Neuron (in vitro differentiated cells): ENCODE measurements around the gene GGT1.
"Not testable (repeated sequence)": the region's sequence is repeated elsewhere in the genome, so short reads cannot be mapped to it uniquely, and the experiment has no call there.

Experiments used
- H2AFZ ChIP-seq: one replicate; pipeline ENCODE4 v1.6.1; 2013; ENCODE audit warnings: low read depth, mild to moderate bottlenecking, inconsistent platforms, low read length, moderate library complexity
- H3K27me3 ChIP-seq: one replicate; pipeline ENCODE4 v1.6.1; 2013; ENCODE audit warnings: low read length; ENCODE audit not compliant: insufficient read depth
- H3K36me3 ChIP-seq: one replicate; pipeline ENCODE4 v1.6.1; 2013; ENCODE audit warnings: low read length; ENCODE audit not compliant: insufficient read depth
- H3K4me1 ChIP-seq: one replicate; pipeline ENCODE4 v1.6.1; 2013; ENCODE audit warnings: low read length; ENCODE audit not compliant: insufficient read depth
- H3K4me3 ChIP-seq: 2 replicates; pipeline ENCODE4 v1.5.1; 2013; ENCODE audit warnings: mild to moderate bottlenecking, low read length, moderate library complexity
- H3K9me3 ChIP-seq: one replicate; pipeline ENCODE4 v1.6.1; 2013; ENCODE audit warnings: low read length

Gene GGT1

DNA sequence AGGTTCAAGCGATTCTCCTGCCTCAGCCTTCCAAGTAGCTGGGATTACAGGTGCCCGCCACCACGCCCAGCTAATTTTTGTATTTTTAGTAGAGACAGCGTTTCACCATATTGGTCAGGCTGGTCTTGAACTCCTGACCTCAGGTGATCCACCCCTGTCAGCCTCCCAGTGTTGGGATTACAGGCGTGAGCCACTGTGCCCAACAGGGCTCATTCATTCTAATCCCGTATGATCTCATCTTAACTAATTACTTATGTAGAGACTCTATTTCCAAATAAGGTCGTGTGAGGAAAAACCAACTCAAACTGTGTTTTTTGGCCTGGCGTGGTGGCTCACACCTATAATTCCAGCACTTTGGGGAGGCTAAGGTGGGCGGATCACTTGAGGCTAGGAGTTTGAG, 5.9 kb upstream of the GGT1 start:
- H2AFZ ChIP-seq, H3K36me3 ChIP-seq, H3K27me3 ChIP-seq, H3K4me1 ChIP-seq, H3K9me3 ChIP-seq, H3K4me3 ChIP-seq: not testable (repeated sequence)

DNA sequence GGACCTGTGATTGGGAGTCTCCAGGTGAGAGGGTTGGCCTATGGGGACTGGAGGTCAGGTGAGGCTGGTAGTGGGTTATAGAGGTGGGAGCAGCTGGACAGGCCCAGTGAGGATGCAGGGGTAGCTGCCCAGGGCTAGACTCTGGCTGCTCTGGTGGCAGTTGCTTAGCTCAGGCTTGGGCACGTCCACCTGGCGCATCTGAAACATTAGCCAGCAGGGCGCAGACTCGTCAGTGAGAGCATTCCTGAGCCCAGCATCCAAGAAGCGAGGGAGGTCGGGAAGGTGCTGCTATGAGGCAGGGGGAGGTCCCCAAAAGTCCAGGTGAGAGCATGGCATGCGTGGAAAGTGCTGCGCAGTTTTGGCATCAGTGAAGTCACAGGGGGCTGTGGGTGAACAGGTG, 3.5 kb upstream of the GGT1 start:
- Histone ChIP-seq H3K4me3 (no peak overlapping the region), H3K27me3 (no peaks in the 10 kb centered on the region), H3K36me3 (no peaks in the 10 kb centered on the region), H3K9me3 (no peaks in the 10 kb centered on the region), H2AFZ (no peak overlapping the region), H3K4me1 (no peaks in the 10 kb centered on the region)

DNA sequence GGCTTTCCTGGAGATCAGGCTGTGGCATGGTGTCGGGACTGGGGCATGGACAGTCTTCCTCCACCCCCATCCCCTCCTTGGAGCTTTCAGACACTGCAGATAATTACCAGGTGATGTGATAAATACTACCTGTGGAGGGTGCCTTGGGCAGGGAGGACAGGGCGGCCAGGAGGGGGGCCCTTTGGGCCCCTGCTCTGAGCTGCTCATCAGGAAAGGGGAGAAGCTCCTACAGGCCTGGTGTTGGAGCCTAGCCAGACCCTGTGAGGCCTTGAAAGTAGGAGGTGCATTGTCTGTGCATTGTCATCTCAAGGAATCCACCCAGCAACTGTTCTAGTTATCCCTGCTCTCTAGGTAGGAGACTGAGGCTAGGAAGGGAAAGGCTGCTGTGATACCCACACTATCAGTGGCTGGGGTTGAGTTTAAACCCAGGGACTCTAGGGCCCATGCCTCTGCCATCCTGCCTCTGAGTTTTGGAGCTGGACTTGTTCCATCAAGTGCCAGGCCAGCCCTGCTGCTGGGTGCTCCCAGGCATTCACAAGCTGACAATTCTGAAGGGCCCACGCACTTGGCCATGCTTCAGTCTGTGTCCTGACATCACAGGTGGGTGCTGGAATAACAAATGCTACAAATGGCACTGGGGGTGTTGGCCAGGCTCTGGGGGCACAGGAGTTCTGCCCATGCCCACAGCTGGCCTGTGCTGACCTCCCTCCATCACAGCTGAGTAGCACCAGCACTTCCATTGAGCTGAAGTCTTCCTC, 2.9 kb upstream of the GGT1 start:
- not testable (repeated sequence) for H3K9me3 ChIP-seq, H3K4me3 ChIP-seq, H3K4me1 ChIP-seq, H2AFZ ChIP-seq, H3K36me3 ChIP-seq, H3K27me3 ChIP-seq

DNA sequence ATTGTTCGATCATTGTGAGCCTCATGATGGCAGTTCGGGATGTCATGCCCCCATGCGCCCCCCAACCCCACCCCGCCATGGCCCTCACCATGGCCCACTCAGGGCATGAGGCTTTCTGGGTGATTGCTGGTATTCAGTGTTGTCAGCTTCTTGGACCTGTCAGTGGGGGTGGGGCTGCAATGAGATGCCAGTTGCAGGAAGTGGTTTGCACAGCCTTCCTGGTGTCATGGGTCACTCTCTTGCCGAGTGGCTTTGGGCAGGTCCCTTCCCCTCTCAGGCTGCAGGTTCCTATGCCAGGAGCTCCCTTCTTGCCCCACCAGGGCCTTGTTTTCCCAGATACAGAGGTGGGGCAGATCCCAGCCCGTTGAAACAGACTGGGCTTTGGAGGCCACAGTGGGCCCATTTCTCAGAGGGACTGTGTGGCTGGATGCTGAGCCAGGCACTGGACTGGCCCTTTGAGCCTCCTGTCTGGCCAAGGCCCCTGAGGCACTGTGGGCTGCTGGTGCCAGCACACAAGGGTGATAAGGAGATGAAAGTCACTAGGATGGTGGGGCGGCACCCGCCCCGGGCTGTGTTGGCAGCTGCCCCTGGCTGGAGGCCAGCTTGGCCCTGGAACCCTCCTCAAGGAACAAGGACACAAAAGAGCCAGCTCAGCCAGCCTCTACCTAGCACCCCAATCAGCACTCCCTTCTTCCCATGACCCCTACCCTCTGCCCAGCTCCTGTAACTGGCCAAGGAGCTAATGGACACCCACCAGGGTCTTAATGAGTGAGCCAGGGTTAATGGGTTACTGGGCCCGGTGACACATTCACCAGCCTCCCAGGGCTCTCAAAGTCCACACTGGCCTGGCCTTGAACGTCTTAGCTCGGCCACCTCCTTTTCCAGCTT, 1.5 kb upstream of the GGT1 start:
- no peaks in the 10 kb centered on the region for H3K4me1 ChIP-seq
- H3K4me3 ChIP-seq, result no peak overlapping the region
- no peaks in the 10 kb centered on the region for H3K9me3 ChIP-seq
- H3K36me3 ChIP-seq, result no peaks in the 10 kb centered on the region
- no peak overlapping the region for H2AFZ ChIP-seq
- H3K27me3 ChIP-seq, result no peaks in the 10 kb centered on the region

DNA sequence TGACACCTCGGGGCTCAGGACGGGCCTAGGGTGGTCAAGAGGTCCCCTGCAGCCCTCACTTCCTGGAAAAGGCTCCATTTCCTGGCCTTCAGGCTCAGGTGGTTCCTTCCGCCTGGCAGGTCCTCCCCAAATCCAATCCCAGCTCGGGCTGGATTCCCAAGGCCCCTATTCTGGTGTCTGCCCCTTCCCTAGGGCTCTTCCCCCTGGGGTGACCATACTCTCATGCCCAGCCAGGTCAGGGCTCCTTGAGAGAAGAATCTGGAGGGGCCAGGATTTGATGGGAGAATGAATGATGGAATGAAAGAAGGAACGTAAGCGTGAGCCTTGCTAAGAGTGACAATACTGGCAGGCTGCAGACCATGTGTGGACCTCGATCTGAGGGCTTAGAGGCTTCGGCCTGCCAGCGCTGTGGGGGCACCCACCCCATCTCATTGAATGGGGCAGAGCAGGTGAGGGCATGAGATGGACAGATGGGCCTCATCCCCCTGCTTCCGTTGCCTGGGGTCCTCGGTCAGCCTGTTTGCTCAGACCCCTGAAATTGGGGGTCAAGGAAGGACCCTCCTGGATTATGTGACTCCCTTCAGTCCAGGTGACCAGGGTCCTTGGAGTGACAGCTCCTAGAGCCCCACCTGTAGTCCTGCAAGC, 766 bp upstream of the GGT1 start:
- H3K27me3 ChIP-seq, H3K4me1 ChIP-seq, H3K36me3 ChIP-seq, H2AFZ ChIP-seq, H3K9me3 ChIP-seq, H3K4me3 ChIP-seq: not testable (repeated sequence)

DNA sequence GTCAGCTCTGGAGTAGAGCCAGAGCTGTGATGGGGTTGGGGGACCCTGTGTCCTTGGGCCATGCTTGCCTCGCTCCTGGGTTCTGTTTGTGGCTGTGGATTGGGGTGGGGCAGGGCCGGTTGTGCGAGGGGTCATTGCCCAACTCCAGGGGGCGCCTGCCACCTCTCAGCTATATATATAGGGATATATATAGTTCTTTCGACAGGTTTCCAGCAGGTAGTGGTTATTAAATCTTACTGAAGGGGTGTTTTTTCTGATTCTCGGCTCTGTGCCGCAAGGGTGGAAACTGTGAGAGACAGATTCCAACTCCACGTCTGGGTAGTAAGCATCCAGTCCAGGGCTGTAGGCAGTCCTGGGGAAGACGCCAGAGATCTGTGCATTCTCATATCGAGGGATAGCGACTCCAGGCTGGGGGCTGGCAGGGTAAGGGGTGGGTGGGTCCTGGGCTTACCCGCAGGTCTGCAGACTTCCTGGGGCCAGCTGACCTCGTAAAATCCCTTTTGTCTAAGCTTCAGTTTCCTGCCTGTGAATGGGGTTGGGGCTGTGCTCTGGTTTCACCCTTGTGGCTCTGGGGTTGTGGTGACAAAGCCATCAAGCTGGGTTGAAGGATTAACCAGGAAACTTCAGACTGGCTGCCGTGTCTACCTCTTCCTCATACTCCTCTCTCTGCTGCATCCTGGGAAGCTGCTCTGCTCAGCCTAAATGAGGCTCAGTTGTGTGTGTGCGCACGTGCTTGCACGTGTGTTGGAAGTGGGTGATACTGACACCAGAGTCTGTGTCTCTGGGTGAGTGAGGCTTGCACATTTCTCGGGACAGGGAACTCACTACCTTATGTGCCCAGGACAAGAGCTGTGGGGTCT, 1.0 kb downstream of the GGT1 start:
- not testable (repeated sequence) for H3K27me3 ChIP-seq, H2AFZ ChIP-seq, H3K4me1 ChIP-seq, H3K4me3 ChIP-seq, H3K9me3 ChIP-seq, H3K36me3 ChIP-seq

DNA sequence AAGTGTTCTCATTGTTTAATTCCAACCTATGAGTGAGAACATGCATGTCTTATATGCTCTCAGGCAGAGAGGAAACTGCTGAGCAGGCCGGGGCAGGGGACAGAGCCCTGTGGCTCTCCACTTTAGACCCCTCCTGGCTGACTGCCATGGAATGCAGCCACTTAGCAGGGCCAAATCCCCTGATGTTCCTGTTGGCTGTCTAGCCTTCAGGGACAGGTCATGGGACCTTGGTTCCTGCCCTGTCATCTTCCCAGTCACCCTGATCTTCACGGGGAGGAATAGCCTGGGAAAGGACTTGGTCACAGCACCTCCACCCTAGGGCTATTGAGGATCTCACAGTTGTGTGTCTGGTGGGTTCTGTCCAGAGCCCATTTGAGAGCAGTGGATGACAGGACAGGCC, 3.3 kb downstream of the GGT1 start:
- H3K4me1 ChIP-seq, H3K36me3 ChIP-seq, H2AFZ ChIP-seq, H3K4me3 ChIP-seq, H3K9me3 ChIP-seq, H3K27me3 ChIP-seq: not testable (repeated sequence)

DNA sequence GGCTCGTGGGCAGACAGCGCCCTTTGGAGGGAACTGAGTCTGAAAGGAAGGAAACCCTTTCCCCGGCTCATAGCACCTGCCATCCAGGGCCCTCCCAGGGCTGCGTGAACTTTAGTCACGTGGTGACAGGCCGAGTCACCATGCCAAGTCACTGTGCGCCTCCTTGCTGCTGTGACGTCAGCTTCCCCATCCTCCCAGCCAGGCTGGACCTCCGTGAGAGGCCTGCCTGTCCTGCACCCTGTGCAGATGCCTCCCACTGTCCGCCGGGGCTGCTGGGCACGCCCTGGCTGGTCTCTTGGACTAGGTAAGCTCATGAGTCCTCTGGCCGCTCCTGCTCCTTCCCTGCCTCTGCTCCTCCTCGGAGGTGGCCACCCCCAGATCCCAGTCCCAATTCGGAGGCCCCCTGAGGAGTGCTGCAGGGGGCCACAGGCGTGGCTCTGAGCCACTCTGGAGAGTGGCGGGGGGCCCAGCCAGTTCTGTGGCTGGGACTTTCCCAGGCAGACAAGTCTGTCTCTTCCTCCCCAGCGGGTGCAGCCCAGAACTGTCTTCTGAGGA, 4.5 kb downstream of the GGT1 start:
- H3K9me3 ChIP-seq, H3K4me1 ChIP-seq, H2AFZ ChIP-seq, H3K4me3 ChIP-seq, H3K27me3 ChIP-seq, H3K36me3 ChIP-seq: not testable (repeated sequence)

DNA sequence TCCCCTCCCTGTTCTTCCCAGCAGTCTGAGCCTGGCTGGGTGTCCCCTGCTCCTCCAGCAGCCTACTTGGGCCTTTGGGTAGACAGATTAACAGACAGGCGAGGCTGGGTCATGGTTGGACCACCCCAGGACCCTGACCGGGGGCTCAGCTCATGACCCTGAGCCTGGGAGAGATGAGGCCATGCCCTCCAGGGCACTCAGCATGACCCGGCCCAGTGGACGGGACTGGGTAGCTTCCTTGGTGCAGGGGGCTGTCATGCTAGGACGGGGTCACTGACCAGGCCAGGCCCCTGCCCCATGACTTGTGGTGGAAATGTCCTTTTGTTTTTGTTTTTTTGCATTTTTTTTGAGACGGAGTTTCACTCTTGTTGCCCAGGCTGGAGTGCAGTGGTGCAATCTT, 5.3 kb downstream of the GGT1 start:
- H2AFZ ChIP-seq, H3K36me3 ChIP-seq, H3K4me1 ChIP-seq, H3K4me3 ChIP-seq, H3K9me3 ChIP-seq, H3K27me3 ChIP-seq: not testable (repeated sequence)

DNA sequence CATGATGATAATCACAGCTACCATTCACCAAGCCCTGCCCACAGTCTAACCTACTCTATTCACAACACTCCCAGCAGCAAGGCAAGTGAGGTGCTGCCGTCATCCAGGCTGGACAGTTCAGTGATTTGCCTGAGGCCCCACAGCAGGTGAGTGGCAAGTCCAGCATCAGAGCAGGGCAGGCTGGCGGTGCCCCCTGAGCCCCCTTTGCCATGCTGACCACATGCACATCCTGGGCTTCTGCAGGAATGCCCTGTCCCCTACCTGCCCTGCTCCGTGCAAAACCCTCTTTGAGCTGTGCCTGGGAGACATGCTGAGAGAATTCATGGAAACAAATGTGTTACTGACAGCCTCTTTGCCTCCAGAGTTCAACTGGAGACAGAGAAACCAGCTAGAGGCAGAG, 6.9 kb downstream of the GGT1 start:
- H3K9me3 ChIP-seq, H2AFZ ChIP-seq, H3K36me3 ChIP-seq, H3K4me1 ChIP-seq, H3K27me3 ChIP-seq, H3K4me3 ChIP-seq: not testable (repeated sequence)

DNA sequence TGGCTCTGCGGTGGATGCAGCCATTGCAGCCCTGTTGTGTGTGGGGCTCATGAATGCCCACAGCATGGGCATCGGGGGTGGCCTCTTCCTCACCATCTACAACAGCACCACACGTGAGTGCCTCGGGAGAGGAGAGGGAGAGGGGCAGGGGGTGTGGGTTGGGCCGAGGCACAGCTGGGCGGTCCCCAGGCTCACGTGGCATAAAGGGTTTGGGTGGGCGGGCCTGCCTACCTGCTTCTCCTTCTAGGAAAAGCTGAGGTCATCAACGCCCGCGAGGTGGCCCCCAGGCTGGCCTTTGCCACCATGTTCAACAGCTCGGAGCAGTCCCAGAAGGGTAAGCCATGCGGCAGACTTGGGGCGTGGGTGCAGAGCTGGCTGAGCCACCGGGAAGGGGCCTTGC, 11.8 kb downstream of the GGT1 start:
- not testable (repeated sequence) for H3K4me3 ChIP-seq, H3K4me1 ChIP-seq, H3K36me3 ChIP-seq, H2AFZ ChIP-seq, H3K27me3 ChIP-seq, H3K9me3 ChIP-seq

DNA sequence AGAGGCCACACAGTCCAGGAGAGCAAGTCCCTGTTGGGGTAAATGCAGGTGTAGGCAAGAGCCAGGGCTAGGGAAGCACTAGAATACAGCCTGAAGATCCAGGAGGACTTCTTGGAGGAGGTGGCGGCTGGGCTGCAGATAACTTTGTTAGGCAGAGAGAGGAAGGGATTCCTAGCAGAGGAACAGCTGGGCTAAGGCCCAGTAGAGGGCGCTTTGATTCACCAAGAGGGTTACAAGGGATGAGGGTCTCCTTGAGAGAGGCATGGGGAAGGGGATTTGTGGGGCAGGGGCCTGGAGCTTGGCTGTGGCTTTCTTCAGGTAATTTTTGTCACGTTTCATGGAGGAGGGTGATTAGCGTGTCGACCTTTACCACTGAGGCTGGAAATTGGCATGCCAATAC, 18.3 kb downstream of the GGT1 start:
- not testable (repeated sequence) for H3K36me3 ChIP-seq, H3K4me1 ChIP-seq, H3K4me3 ChIP-seq, H3K27me3 ChIP-seq, H2AFZ ChIP-seq, H3K9me3 ChIP-seq

DNA sequence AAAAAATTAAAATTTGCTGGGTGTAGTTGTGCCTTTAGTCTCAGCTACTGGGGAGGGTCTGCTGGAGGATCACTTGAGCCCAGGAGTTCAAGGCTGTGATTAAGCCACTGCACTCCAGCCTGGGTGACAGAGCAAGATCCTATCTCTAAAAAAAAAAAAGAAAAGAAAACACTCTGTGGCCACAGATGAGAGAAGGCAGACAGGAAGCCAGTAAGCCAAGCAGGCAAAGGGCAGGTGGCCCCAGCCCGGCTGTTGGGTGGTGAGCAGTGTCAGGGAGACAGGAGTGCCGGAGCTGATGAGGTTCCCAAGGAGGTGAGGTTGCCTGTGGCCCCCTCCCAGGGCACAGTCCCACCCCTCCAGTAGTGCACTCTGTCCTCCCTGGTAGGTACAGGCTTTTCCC, 19.6 kb downstream of the GGT1 start:
- not testable (repeated sequence) for H2AFZ ChIP-seq, H3K4me3 ChIP-seq, H3K36me3 ChIP-seq, H3K9me3 ChIP-seq, H3K27me3 ChIP-seq, H3K4me1 ChIP-seq
